HG02763 (cell line): ENCODE results near the gene KCNJ18.
"Not testable (repeated sequence)": the region's sequence is repeated elsewhere in the genome, so short reads cannot be mapped to it uniquely, and the experiment has no call there.

ENCODE experiments used
- ATAC-seq: cut with Tn5 transposase; IDR thresholded peaks from one replicate; pipeline ENCODE4 v1.9.1; 2021; ENCODE audit warnings: mild to moderate bottlenecking, moderate library complexity; ENCODE audit not compliant: unreplicated experiment

KCNJ18 gene

GRCh38 chr17:21691883-21692703, at the start of gene KCNJ18:
KCNJ18 (plus strand) TSS chr17:21692523; CDS start chr17:21702787, 10,264 bp downstream.
- ATAC-seq = not testable (repeated sequence)

GRCh38 chr17:21648125-21648524, 44.2 kb upstream of the KCNJ18 start:
- ATAC-seq = not testable (repeated sequence)

GRCh38 chr17:21650043-21650442, 42.3 kb upstream of the KCNJ18 start:
- not testable (repeated sequence) for ATAC-seq

GRCh38 chr17:21652049-21652448, 40.3 kb upstream of the KCNJ18 start:
- ATAC-seq = not testable (repeated sequence)

GRCh38 chr17:21653211-21653610, 39.1 kb upstream of the KCNJ18 start:
- not testable (repeated sequence) for ATAC-seq

GRCh38 chr17:21656518-21657309, 35.6 kb upstream of the KCNJ18 start:
- not testable (repeated sequence) for ATAC-seq

- not testable (repeated sequence) for ATAC-seq
Observed at GRCh38 chr17:21659635-21660034, 32.7 kb upstream of the KCNJ18 start.

- not testable (repeated sequence) for ATAC-seq
Observed at GRCh38 chr17:21661455-21661854, 30.9 kb upstream of the KCNJ18 start.

- ATAC-seq = not testable (repeated sequence)
Observed at GRCh38 chr17:21663166-21663565, 29.2 kb upstream of the KCNJ18 start.

- ATAC-seq = not testable (repeated sequence)
Observed at GRCh38 chr17:21663614-21664474, 28.5 kb upstream of the KCNJ18 start.

GRCh38 chr17:21665171-21665570, 27.2 kb upstream of the KCNJ18 start:
- ATAC-seq = not testable (repeated sequence)

GRCh38 chr17:21665935-21666493, 26.3 kb upstream of the KCNJ18 start:
- not testable (repeated sequence) for ATAC-seq

- ATAC-seq = not testable (repeated sequence)
Observed at GRCh38 chr17:21666711-21667412, 25.5 kb upstream of the KCNJ18 start.

GRCh38 chr17:21667413-21668117, 24.8 kb upstream of the KCNJ18 start:
- ATAC-seq = not testable (repeated sequence)

GRCh38 chr17:21668118-21668488, 24.2 kb upstream of the KCNJ18 start:
- not testable (repeated sequence) for ATAC-seq

GRCh38 chr17:21668746-21669508, 23.4 kb upstream of the KCNJ18 start:
- not testable (repeated sequence) for ATAC-seq

GRCh38 chr17:21669616-21670360, 22.5 kb upstream of the KCNJ18 start:
- ATAC-seq = not testable (repeated sequence)
